NCI-H2107 treated with DMSO at 0.1 percent for 48 hours (cell line): Measurements from ENCODE around the gene PRR15.
A peak's percentile ranks its signal among the peaks of the same experiment; 100 is the strongest.
"Not testable (repeated sequence)": the region's sequence is repeated elsewhere in the genome, so short reads cannot be mapped to it uniquely, and the experiment has no call there.

Experiments
- DNase-seq: peaks from one replicate; lab custom pipeline; 2025; ENCODE audit not compliant: unreplicated experiment; lab: John Stamatoyannopoulos, UW

The PRR15 gene, protein sequence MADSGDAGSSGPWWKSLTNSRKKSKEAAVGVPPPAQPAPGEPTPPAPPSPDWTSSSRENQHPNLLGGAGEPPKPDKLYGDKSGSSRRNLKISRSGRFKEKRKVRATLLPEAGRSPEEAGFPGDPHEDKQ

DNA sequence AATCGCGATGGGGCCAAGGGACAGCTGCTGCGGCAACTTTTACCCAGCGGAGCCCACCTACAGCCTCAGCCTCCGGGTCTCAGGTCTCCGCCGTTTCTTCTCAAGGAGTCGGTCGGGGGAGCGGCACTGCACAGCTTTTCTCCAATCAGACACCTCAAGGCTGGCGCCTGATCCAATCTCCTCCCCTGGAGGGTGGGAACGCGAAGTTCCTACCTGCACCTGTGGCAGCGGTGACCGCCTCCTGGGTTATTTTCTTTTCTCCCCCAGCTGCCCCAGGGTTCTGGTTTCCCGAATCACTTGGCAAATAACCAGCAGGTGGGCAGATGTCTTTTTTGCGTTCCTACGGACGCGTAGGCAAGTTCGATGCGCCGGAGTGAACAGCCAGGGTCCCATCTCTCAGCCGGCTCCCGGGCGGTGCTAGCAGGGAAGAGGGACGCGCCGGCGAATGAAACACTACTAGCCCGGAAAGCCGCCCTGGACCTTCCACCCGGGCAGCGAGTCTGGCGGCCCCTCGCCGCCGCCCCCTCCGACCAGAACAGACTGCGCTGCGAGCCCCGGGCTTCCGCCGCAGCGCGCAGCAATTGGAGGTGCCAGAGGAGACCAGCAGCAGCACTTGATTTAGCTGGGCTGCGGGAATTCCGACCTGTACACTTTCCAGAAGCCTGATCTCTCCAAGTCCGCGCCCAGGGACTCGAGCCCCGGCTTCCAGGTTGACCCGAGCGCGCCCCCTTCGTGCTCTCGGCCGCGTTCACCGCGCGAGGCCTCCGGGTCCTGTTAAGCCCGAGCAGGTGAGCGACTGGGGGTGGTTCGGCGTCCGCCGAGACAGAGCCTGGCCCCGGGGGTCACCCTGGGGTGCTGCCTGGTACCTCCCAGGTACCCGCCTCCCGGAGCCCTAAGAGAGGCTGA, at the start of gene PRR15:
Gene PRR15 (plus strand): TSS at position 246 of the 906 bp plus-strand sequence. CDS start 2,495 bp downstream, outside the sequence.
- peak; percentile 86 for DNase-seq

DNA sequence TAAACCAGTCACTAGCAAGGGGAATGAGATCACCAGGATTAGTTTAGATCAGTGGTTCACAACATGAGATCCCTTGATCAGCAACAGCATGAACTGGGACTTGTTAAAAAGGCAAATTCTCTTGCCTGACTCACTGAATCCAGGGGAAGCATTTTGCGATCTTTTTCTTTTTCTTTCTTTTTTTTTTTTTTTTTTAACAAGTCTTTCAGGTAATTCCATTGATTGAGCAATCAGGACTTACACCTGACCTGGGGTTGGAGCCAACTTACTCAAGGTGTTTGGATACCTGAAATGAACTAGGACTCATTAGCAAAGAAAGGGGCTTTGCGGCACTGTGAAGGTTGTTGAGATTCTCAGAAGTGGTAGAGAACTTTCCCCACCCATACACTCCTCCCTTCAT, 47.1 kb upstream of the PRR15 start:
- no peak for DNase-seq

DNA sequence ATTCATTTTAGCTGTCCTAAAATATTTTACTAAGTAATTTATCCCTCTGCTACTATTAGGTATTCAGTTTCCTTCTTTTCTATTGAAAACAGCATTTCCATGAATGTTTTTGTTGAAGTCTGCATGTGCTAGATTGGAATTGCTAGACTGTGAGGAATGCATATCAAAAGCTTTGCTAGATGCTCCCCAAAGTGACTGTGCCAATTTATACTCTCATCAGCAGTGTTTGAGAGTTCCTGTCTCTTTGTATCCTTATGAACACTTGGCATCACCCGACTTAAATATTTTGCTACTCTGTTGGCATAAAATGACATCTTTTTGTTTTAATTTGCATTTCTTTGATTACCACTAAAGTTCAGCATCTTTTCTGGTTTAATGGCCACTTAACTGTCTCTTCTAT, 45.0 kb upstream of the PRR15 start:
- no peak for DNase-seq

DNA sequence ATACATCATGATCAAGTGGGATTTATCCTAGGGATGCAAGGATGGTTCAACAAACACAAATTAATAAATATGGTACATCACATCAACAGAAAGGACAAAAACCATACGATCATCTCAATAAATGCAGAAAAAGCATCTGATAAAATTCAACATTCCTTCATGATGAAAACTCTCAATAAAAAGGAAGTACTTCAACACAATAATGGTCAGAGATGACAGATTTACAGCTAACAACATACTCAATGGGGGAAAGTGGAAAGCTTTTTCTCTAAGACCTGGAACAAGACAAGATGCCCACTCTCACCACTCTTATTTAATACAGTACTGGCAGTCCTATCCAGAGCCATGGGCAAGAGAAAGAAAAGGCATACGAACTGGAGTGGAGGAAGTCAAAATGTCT, 39.9 kb upstream of the PRR15 start:
- DNase-seq: no peak

DNA sequence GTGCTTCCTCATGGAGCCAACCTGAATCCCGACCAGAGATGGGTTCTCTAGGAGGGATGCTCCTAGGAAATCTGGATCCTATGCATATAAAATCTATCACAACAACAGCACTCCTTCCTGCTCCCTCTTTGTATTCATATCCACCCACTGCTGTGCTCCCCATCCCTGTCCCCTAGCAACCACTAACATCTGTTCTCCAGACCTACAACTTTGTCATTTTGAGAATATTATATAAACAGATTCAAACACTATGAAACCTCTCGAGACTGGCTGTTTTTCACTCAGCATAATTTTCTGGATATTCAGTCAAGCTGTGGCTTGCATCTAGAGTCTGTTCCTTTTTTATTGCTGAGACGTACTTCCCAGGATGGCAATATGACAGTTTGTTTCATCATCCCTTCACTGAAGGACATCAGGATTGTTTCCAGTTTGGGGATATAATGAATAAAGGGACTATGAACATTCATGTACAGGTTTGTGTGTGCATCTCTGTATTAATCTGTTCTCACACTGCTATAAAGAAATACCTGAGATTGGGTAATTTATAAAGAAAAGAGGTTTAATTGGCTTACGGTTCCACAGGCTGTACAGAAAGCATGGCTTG, 36.0 kb upstream of the PRR15 start:
- no peak for DNase-seq

DNA sequence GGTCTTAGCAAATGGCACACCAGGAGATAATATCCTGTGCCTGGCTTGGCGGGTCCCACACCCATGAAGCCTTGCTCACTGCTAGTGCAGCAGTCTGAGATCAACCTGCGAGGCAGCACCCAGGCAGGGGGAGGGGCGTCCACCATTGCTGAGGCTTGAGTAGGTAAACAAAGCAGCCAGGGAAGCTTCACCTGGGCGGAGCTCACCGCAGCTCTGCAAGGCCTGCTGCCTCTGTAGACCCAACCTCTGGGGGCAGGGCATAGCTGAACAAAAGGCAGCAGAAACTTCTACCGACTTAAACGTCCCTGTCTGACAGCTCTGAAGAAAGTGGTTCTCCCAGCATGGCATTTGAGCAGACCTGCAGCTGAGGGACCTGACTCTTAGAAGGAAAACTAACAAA, 35.1 kb upstream of the PRR15 start:
- not testable (repeated sequence) for DNase-seq

DNA sequence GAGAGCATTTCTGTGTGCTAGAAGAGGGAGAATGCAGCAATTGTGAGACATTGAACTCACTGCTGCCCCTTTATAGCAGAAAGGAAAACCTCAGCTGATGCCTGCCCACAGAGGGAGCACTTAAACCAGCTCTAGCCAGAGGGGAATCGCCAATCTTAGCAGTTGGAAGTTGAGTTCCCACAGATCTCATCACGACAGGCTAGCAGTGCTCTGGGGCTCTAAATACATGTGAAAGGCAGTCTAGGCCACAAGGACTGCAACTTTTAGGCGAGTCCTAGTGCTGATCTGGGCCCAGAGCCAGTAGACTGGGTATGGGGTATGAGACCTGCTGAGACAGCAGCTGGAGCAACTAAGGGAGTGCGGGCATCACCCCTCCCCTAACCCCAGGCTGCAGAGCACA, 25.2 kb upstream of the PRR15 start:
- DNase-seq: no peak

DNA sequence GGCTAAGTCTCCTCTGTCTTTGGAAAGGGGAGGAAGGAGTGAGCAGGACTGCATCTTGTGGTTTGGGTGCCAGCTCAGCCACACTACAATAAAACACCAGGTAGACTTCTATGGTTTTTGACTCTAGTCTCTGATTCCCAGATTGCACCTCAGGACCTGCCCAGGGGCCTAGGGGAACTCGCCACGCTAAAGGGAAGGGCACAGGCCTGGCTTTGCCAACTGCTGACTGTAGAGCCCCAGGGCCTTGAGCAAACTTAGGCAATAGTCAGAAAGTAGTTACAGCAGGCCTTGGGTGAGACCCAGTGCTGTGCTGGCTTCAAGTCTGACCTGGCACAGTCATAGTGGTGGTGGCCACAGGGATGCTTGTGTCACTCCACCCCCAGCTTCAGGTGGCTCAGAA, 24.2 kb upstream of the PRR15 start:
- DNase-seq: no peak

DNA sequence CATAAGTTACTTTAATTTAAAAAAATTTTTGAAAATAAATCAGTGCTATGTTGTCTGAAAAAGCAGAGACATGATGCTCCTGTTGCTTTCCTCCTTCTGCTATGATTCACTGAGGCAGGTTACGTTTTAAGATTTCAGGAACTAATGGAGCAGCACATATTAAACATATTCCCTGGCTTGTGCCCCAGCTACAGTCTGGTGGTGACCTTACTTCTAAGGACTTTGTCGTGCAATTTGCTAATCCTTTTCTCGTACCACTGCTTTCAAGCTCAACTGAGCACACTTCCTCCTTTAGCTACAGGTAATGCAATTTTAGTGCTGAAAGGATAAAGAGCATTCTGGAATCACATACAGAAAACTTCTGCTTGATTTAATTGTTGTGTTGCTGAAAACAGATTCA, 16.2 kb upstream of the PRR15 start:
- DNase-seq: no peak

DNA sequence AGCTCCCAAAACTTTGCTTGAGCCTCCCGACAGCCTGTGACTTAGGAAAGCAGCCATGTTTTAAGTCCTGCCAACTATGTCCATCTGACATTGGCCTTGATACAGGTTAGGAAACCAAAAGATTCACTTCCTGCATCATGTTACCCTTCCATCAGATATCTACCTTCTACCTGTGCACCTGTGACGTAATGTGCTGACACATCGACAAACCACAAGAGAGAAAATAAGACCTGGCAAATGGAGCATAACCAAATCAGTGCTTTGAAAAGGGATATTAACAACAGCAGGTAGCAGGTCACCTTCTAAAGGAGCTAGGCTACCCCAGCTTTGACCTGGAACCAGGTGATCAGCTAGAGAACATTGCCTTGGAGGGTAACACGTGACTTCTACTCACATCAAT, 14.8 kb upstream of the PRR15 start:
- no peak for DNase-seq

DNA sequence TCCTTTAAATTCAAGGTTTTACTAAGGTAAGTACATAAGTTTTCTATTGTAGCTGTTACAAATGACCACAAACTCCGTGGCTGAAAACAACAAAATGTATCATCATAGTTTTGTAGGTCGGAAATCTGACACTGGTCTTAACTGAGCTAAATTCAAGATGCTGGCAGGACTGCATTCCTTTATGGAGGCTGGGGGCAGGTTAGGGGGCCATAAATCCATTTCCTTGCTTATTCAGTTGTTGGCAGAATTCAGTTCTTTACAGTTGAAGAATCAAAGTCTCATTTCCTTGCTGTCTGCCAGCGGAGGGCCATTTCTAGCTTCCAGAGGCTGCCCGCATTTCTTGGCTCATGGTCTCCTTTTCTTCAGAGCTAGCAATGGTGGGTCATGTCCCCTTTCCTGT, 11.2 kb upstream of the PRR15 start:
- DNase-seq: no peak

DNA sequence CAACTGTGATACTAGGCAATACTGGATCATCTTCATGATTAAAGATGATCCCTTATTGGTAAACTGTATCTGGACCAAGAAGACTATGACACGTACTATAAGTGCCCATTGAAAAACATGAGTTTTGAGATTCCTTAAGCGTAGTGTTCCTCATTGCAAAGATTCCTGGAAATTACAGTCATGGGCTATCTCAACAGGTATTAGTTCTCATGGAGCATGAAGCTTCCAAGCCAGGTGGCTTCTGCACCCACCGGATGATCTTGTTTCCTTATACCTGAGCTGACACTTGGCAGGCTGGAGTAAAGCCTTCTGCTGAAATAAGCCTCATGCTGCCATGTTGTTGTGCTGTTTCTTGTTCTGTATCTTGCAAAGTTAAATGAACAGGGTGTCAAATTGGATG, 8.6 kb upstream of the PRR15 start:
- DNase-seq: no peak

DNA sequence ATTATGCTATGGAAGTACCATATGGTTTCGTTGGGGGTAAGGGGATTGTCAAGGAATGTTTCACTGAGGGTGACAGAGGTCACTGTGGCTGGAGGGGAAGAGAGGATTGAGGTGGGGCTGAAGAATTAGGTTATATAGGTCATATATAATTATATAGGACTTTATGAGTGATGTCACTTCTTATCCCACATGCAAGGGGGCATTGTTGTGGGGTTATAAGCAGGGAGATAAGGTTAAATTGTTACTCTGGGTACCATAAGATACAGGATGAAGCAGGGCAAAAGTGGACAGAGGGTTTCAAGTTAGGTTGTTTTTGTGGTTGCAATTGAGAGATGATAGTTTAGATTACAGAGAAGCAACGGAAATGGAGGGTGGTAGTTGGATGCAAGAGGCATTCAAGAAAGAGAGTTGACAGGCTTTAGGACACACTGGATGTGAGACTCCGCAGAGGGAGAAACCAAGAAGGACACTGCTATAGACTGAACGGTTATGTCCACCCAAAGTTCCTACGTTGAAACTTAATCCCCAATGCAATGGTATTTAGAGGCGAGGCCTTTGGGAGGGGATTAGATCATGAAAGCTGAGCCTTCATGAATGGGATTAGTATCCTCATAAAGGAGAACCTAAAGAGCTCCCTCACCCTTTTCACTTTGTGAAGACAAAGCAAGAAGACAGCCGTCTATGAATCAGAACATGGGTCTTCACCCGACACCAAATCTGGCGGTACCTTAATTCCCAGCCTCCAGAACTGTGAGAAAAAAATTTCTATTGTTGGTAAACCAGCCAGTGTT, 7.0 kb upstream of the PRR15 start:
- no peak for DNase-seq

DNA sequence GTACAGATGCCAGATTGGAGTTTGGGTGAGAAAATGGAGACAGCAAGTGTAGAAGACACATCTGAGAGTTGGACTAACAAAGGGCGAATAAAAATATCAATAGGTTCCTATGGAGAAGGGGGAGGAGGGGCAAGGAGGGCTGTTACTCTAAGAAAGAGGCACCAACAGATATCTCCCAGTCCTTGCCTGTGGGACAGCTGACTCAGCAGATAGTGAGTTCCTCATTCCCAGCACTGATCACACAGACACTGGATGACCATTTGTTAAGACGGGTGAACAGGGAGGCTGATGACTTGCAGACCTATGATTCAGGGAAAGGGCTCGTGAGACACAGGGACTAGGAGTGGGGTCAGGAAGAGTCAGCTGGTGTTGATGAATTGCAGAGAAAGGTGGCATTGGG, 5.7 kb upstream of the PRR15 start:
- no peak for DNase-seq

DNA sequence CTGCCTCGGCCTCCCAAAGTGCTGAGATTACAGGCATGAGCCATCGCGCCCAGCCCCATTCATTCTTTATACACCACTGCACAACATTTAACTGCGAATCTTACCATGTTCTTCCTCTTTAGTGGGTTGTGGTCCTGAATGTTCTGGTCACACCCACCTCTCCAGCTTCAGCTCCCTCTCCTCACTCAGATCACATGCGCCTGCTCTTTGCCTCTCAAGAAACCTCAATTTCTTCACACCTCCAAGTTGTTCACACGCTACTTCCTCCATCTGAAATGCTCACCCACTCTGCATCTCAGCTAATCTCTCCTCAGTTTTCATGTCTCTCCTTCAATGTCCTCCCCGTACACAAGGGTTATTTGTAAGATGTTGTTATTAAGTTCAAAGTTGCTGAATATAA, 2.4 kb upstream of the PRR15 start:
- DNase-seq: no peak

DNA sequence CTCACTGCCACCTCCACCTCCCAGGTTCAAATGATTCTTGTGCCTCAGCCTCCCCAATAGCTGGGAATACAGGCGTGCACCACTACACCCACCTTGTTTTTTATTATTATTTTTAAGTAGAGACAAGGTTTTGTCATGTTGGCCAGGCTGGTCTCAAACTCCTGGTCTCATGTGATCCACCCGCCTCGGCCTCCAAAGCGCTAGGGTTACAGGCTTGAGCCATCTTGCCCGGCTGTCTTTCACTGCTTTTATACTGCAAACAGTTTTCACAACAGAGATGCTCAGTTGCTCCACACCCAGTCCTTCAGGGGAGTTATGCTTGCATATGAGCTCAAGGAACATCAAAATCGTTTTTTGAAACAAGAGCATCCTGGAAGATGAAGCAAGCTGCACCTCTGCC, 1.3 kb upstream of the PRR15 start:
- no peak for DNase-seq

DNA sequence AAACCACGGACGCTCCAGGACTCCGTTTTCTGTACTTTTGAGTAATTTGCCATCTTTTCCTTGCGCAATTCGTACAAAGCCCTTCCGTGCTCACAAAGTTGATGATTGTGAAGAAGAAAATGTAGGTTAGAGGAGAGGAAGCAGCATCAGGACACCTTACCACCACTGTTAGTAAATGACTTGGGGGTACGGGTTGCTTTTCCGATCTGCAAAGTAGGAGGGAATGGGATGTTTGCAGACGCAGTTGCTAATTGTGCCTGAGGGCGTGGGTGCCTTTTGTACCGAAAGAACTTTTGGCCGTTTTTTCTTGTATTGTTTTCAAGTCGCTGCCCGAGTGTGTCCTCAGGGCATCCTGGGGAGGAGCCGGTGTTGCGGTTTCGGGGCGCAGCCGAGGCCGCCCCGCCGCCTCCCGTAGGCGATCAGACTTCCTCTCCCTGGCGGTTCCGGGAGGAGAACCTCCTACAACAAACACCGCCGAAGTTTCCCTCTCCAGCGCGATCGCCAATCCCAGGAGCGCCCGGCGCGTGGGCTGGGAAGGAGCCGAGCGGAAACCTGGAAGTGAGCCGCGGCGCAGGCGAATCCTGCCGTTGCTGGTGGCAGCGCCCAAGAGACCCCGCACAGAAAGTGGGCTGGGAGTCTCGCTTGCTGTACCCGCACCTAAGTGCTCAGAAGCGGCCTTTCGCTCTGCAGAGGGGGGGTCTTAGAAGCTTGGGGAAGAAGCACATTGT, 1.0 kb downstream of the PRR15 start:
- DNase-seq: no peak

DNA sequence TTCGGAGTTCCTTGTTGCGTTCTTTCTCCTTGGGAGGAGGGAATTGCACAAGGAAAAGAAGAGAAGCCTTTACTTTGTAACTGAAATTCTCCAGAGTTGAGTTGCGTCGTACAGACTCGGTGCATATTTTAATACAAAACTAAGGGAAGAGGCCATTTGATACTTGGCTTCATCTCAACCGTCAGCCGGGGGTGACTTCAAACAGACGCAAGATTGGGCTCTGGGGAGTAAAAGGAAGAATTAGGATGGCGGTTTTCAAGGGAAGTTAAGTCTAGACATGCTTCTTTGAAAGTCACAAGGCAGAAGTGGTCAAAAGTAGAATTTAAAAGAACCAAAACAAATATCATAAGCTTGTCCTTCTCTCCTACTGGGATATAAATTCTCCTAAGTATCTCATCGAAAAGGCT, 1.6 kb downstream of the PRR15 start:
- no peak for DNase-seq

DNA sequence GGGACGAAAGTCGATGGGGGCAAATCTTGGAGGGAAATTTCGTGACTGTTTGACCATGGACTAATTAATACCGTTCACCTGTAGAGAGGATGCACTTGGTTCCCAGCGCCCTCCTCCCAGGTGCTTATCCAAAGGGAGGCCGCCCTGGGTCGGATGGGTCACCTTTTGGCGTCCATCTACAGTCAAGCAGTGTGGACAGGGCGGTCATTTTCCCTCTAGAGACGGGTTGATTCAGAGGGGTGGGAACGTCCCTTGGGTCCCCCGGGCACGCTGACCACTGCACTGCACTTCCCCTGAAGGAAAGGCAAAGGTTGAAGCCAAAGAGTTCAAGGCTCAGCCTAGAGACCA, 2.0 kb downstream of the PRR15 start:
- no peak for DNase-seq

DNA sequence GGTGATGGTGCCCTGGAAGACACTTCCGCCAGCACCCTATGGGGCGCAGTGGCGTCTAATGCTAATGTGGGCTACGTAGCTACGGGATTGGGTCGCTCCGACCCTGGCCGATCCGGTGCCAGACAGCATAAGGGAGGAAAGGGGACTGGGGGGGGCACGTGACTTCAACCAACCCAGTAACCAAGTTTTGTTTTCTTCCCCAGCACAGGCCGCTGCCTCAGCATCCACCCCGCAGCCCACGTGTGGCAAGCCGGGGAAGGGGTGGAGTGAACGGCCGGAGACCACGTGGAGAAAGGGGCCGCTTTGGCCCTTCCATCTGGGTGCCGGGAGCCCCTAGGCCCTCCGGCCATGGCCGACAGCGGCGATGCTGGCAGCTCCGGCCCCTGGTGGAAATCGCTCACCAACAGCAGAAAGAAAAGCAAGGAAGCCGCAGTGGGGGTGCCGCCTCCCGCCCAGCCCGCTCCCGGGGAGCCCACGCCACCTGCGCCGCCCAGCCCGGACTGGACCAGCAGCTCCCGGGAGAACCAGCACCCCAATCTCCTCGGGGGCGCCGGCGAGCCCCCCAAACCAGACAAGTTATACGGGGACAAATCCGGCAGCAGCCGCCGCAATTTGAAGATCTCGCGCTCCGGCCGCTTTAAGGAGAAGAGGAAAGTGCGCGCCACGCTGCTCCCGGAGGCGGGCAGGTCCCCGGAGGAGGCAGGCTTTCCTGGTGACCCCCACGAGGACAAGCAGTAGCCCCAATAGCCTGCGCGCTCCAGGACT, 2.5 kb downstream of the PRR15 start:
- no peak for DNase-seq
